ENCODE measurements around the gene RNU2-63P.
"Not testable (repeated sequence)": the region's sequence is repeated elsewhere in the genome, so short reads cannot be mapped to it uniquely, and the experiment has no call there.

Gene RNU2-63P

GRCh38 chr2:88032070-88032702 lies 15.8 kb upstream of the RNU2-63P start:
- in situ Hi-C loops (cut with HindIII; ENCODE audit: low sequenced_read_pairs), result no loop called here

GRCh38 chr2:88028931-88029330 lies 12.6 kb upstream of the RNU2-63P start:
- in situ Hi-C loops (cut with HindIII; ENCODE audit: low sequenced_read_pairs), result no loop called here

- in situ Hi-C loops (cut with HindIII; ENCODE audit: low sequenced_read_pairs), result no loop called here
These were observed 11.5 kb upstream of the RNU2-63P start for GRCh38 chr2:88027697-88028389.

GRCh38 chr2:88024509-88024908 lies 8.2 kb upstream of the RNU2-63P start:
- in situ Hi-C loops (cut with HindIII; ENCODE audit: low sequenced_read_pairs), result no loop called here

GRCh38 chr2:88022669-88022921 lies 6.2 kb upstream of the RNU2-63P start:
- in situ Hi-C loops (cut with HindIII; ENCODE audit: low sequenced_read_pairs), result no loop called here

- in situ Hi-C loops (cut with HindIII; ENCODE audit: low sequenced_read_pairs), result no loop called here
These were observed 3.6 kb upstream of the RNU2-63P start for GRCh38 chr2:88019985-88020384.

- in situ Hi-C loops (cut with HindIII; ENCODE audit: low sequenced_read_pairs), result no loop called here
These were observed 2.6 kb upstream of the RNU2-63P start for GRCh38 chr2:88018909-88019308.

GRCh38 chr2:88018077-88018805 lies 1.9 kb upstream of the RNU2-63P start:
- in situ Hi-C loops (cut with HindIII; ENCODE audit: low sequenced_read_pairs), result not testable (repeated sequence)

- in situ Hi-C loops (cut with HindIII; ENCODE audit: low sequenced_read_pairs), result not testable (repeated sequence)
These were observed 1.4 kb upstream of the RNU2-63P start for GRCh38 chr2:88017780-88018038.

GRCh38 chr2:88016960-88017779 lies 823 bp upstream of the RNU2-63P start:
- in situ Hi-C loops (cut with HindIII; ENCODE audit: low sequenced_read_pairs), result no loop called here

- in situ Hi-C loops (cut with HindIII; ENCODE audit: low sequenced_read_pairs), result no loop called here
These were observed 5.3 kb downstream of the RNU2-63P start for GRCh38 chr2:88011011-88011410.

- in situ Hi-C loops (cut with HindIII; ENCODE audit: low sequenced_read_pairs), result no loop called here
These were observed 6.2 kb downstream of the RNU2-63P start for GRCh38 chr2:88010136-88010535.

GRCh38 chr2:88006912-88007439 lies 9.4 kb downstream of the RNU2-63P start:
- in situ Hi-C loops (cut with HindIII; ENCODE audit: low sequenced_read_pairs), result no loop called here

- in situ Hi-C loops (cut with HindIII; ENCODE audit: low sequenced_read_pairs), result no loop called here
These were observed 10.6 kb downstream of the RNU2-63P start for GRCh38 chr2:88005776-88006175.

- in situ Hi-C loops (cut with HindIII; ENCODE audit: low sequenced_read_pairs), result no loop called here
These were observed 13.1 kb downstream of the RNU2-63P start for GRCh38 chr2:88003074-88003755.

GRCh38 chr2:88002359-88002707 lies 14.0 kb downstream of the RNU2-63P start:
- in situ Hi-C loops (cut with HindIII; ENCODE audit: low sequenced_read_pairs), result no loop called here

- in situ Hi-C loops (cut with HindIII; ENCODE audit: low sequenced_read_pairs), result not testable (repeated sequence)
These were observed 15.9 kb downstream of the RNU2-63P start for GRCh38 chr2:88000474-88000873.

- in situ Hi-C loops (cut with HindIII; ENCODE audit: low sequenced_read_pairs), result no loop called here
These were observed 19.8 kb downstream of the RNU2-63P start for GRCh38 chr2:87996570-87996969.

- in situ Hi-C loops (cut with HindIII; ENCODE audit: low sequenced_read_pairs), result no loop called here
These were observed 20.6 kb downstream of the RNU2-63P start for GRCh38 chr2:87995756-87996155.

- in situ Hi-C loops (cut with HindIII; ENCODE audit: low sequenced_read_pairs), result not testable (repeated sequence)
These were observed 22.0 kb downstream of the RNU2-63P start for GRCh38 chr2:87994304-87994850.

- in situ Hi-C loops (cut with HindIII; ENCODE audit: low sequenced_read_pairs), result not testable (repeated sequence)
These were observed 23.8 kb downstream of the RNU2-63P start for GRCh38 chr2:87992569-87992968.

All from endothelial cell of hepatic sinusoid (primary cell).